IMR-90 (cell line): ENCODE measurements around the gene ZFAND4. TPM values are rescaled to one million over a fixed set of nuclear protein-coding genes. Genes with fewer than 3 reads are reported as not detected.

Experiments used
- ATAC-seq: fragments of 200-7000 bp; cut with Tn5 transposase; 2 replicates; pipeline ENCODE4 v1.9.1; 2020; ENCODE audit warnings: low read depth, mild to moderate bottlenecking, moderate library complexity
- BruUV-seq: library from RNA; stranded (reverse); fragments of 400-500 nt; replicated peaks from 2 replicates; lab custom pipeline; 2021; lab: Mats Ljungman, UMichigan
- CTCF ChIA-PET: fragments of 300-600 bp; formaldehyde crosslinking; extraction: SDS; loops from one replicate; lab custom pipeline; 2021; ENCODE audit warnings: antibody characterized with exemption; lab: Yijun Ruan, JAX
- POLR2A ChIA-PET: fragments of 300-600 bp; sonication (Branson Sonifier 250); formaldehyde crosslinking; loops from one replicate; lab custom pipeline; 2022; ENCODE audit warnings: antibody characterized with exemption; ENCODE audit not compliant: unreplicated experiment; lab: Charles Lee
- DNase-seq: peaks from one replicate; pipeline ENCODE4 v3.0.0; 2013
- H2AFZ ChIP-seq: replicated peaks from 2 replicates; pipeline ENCODE3; 2013; ENCODE audit warnings: low read length, mild to moderate bottlenecking; ENCODE audit not compliant: poor library complexity
- H2AK5ac ChIP-seq: 2 replicates; pipeline ENCODE4 v1.6.1; 2013; ENCODE audit warnings: low read depth, low read length, inconsistent platforms
- H2AK9ac ChIP-seq: replicated peaks from 2 replicates; pipeline ENCODE3; 2013; ENCODE audit warnings: mild to moderate bottlenecking, low read depth, low read length, moderate library complexity; ENCODE audit not compliant: poor library complexity
- H2BK120ac ChIP-seq: 2 replicates; pipeline ENCODE4 v1.6.1; 2013; ENCODE audit warnings: low read depth, low read length, inconsistent platforms
- H2BK15ac ChIP-seq: 3 replicates; pipeline ENCODE4 v1.6.1; 2013; ENCODE audit warnings: low read depth, low read length, inconsistent platforms
- H2BK20ac ChIP-seq: 2 replicates; pipeline ENCODE4 v1.6.1; 2013; ENCODE audit warnings: low read depth, mild to moderate bottlenecking, inconsistent platforms, low read length, moderate library complexity
- H2BK5ac ChIP-seq: 2 replicates; pipeline ENCODE4 v1.6.1; 2013; ENCODE audit warnings: mild to moderate bottlenecking, low read depth, low read length, inconsistent platforms; ENCODE audit not compliant: poor library complexity, severe bottlenecking
- H3K14ac ChIP-seq: replicated peaks from 2 replicates; pipeline ENCODE4 v1.6.1; 2013; ENCODE audit warnings: low read depth, low read length, inconsistent platforms
- H3K18ac ChIP-seq: 2 replicates; pipeline ENCODE4 v1.6.1; 2013; ENCODE audit warnings: low read depth, low read length, control low read depth
- H3K23ac ChIP-seq: 2 replicates; pipeline ENCODE4 v1.6.1; 2013; ENCODE audit warnings: low read depth, low read length, inconsistent platforms
- H3K27ac ChIP-seq: 2 replicates; pipeline ENCODE4 v1.5.1; 2013; ENCODE audit warnings: mild to moderate bottlenecking, control low read depth, low read length; ENCODE audit not compliant: insufficient read depth
- H3K27me3 ChIP-seq: 2 replicates; pipeline ENCODE4 v1.6.1; 2013; ENCODE audit warnings: low read length; ENCODE audit not compliant: control insufficient read depth, insufficient read depth
- H3K36me3 ChIP-seq: 2 replicates; pipeline ENCODE4 v1.6.1; 2013; ENCODE audit warnings: low read length, mixed read lengths; ENCODE audit not compliant: control insufficient read depth, insufficient read depth
- H3K4ac ChIP-seq: 2 replicates; pipeline ENCODE4 v1.6.1; 2013; ENCODE audit warnings: low read depth, low read length, inconsistent platforms
- H3K4me1 ChIP-seq: 2 replicates; pipeline ENCODE4 v1.6.1; 2013; ENCODE audit warnings: low read length, mixed read lengths; ENCODE audit not compliant: control insufficient read depth, insufficient read depth
- H3K4me2 ChIP-seq: 2 replicates; pipeline ENCODE4 v1.6.1; 2013; ENCODE audit warnings: low read depth, mild to moderate bottlenecking, control low read depth, low read length, moderate library complexity
- H3K4me3 ChIP-seq: 2 replicates; pipeline ENCODE4 v1.5.1; 2013; ENCODE audit warnings: low read depth, mild to moderate bottlenecking, control low read depth, low read length, moderate library complexity; ENCODE audit not compliant: insufficient read depth
- H3K56ac ChIP-seq: 2 replicates; pipeline ENCODE4 v1.6.1; 2013; ENCODE audit warnings: low read length, inconsistent platforms; ENCODE audit not compliant: insufficient read depth; ENCODE audit errors: extremely low read depth
- H3K79me1 ChIP-seq, 2 experiments: 2 replicates each; pipeline ENCODE4 v1.6.1; 2013; ENCODE audit warnings: low read length in 2 of 2, inconsistent platforms in 1 of 2, low read depth in 1 of 2
- H3K9ac ChIP-seq: 2 replicates; pipeline ENCODE4 v1.6.1; 2013; ENCODE audit warnings: low read depth, low read length, control low read depth
- H3K9me1 ChIP-seq: 2 replicates; pipeline ENCODE4 v1.6.1; 2013; ENCODE audit warnings: low read length, inconsistent platforms; ENCODE audit not compliant: insufficient read depth
- H3K9me3 ChIP-seq: 2 replicates; pipeline ENCODE4 v1.6.1; 2013; ENCODE audit warnings: low read length; ENCODE audit not compliant: control insufficient read depth, insufficient read depth
- H4K20me1 ChIP-seq: 2 replicates; pipeline ENCODE4 v1.6.1; 2013; ENCODE audit warnings: low read length, inconsistent platforms; ENCODE audit not compliant: insufficient read depth
- H4K5ac ChIP-seq: 2 replicates; pipeline ENCODE4 v1.6.1; 2013; ENCODE audit warnings: mild to moderate bottlenecking, low read depth, low read length, control low read depth
- H4K8ac ChIP-seq, 2 experiments: 2 replicates each; pipeline ENCODE4 v1.6.1; 2013; ENCODE audit warnings: low read depth in 2 of 2, low read length in 2 of 2, control low read depth in 1 of 2, inconsistent platforms in 1 of 2
- H4K91ac ChIP-seq: 2 replicates; pipeline ENCODE4 v1.6.1; 2013; ENCODE audit warnings: low read depth, low read length, inconsistent platforms; ENCODE audit not compliant: insufficient read depth
- BHLHE40 ChIP-seq: fragments of 150-350 bp; IDR thresholded peaks from 2 replicates; pipeline ENCODE4 v1.6.1; 2016; ENCODE audit warnings: mild to moderate bottlenecking, low read depth, low read length
- CEBPB ChIP-seq: IDR thresholded peaks from 2 replicates; pipeline ENCODE4 v1.6.1; 2012; ENCODE audit warnings: low read depth, low read length, improper control_type of control experiment
- MAFK ChIP-seq: IDR thresholded peaks from 2 replicates; pipeline ENCODE4 v1.6.1; 2012; ENCODE audit warnings: low read depth, low read length, improper control_type of control experiment
- POLR2A ChIP-seq: IDR thresholded peaks from 2 replicates; pipeline ENCODE4 v1.6.1; 2012; ENCODE audit warnings: mild to moderate bottlenecking, low read depth, low read length
- RAD21 ChIP-seq: IDR thresholded peaks from 2 replicates; pipeline ENCODE4 v1.6.1; 2012; ENCODE audit warnings: low read length, improper control_type of control experiment
- RCOR1 ChIP-seq: IDR thresholded peaks from 2 replicates; pipeline ENCODE4 v1.6.1; 2012; ENCODE audit warnings: mild to moderate bottlenecking, low read length, improper control_type of control experiment; ENCODE audit not compliant: insufficient replicate concordance
- SMC3 ChIP-seq: fragments of 150-350 bp; IDR thresholded peaks from 2 replicates; pipeline ENCODE4 v1.6.1; 2016; ENCODE audit warnings: low read depth, mild to moderate bottlenecking, antibody characterized with exemption, low read length, moderate library complexity
- USF2 ChIP-seq: fragments of 150-350 bp; IDR thresholded peaks from 2 replicates; pipeline ENCODE4 v1.6.1; 2017; ENCODE audit warnings: mild to moderate bottlenecking, antibody characterized with exemption, low read length, low read depth
- WGBS, 2 experiments: methylation state at CpG; one replicate each; pipeline versions ENCODE4 v1.1.5 to v1.1.7; 2013; ENCODE audit warnings: missing lambda C conversion rate in 2 of 2; ENCODE audit not compliant: insufficient read length in 1 of 2; ENCODE audit errors: extremely low coverage in 2 of 2; 5-methylcytosine and 5-hydroxymethylcytosine counted together
- dilution Hi-C: fragments of 300-500 bp; cut with HindIII; formaldehyde crosslinking; loops from one replicate; pipeline ENCODE4 v1.14.3; 2018; ENCODE audit warnings: low sequenced_read_pairs; ENCODE audit not compliant: unreplicated experiment
- in situ Hi-C: fragments of 300-500 bp; cut with MboI; formaldehyde crosslinking; loops from 3 replicates; pipeline ENCODE4 v1.14.3; 2019; ENCODE audit warnings: low sequenced_read_pairs, inconsistent platforms, mixed read lengths
- intact Hi-C: fragments of 100-400 bp; cut with micrococcal nuclease; formaldehyde crosslinking; loops from 2 replicates; pipeline ENCODE4 v1.10.0; 2022
- polyA plus RNA-seq, 3 experiments: library from polyadenylated mRNA; depleted of rRNA; stranded (reverse); fragments of >200 nt; gene quantifications; 2 replicates each; pipeline ENCODE4 v1.2.3, GENCODE V29; 2012; ENCODE audit warnings: low replicate concordance in 1 of 3
- total RNA-seq: library from RNA; depleted of rRNA; stranded (reverse); fragments of >200 nt; gene quantifications from 2 replicates; pipeline ENCODE4 v1.2.3, GENCODE V29; 2012

ZFAND4 gene
- total and polyA plus RNA-seq, 2 of the 4 experiments (the other 2 are of a cell fraction) = 2.0 to 3.4 TPM

GRCh38 chr10:45607276-45607675 is 65.3 kb downstream of the ZFAND4 start:
- Histone ChIP-seq H3K4me1 (no peaks in the 10 kb centered on the region), H3K4me2 (no peak overlapping the region), H4K91ac (no peak overlapping the region), H3K79me1 (no peaks in the 10 kb centered on the region), H2AFZ (no peak overlapping the region), H3K23ac (no peak overlapping the region), H2BK5ac (no peak overlapping the region), H4K5ac (no peak overlapping the region), H2BK20ac (no peak overlapping the region), H2AK5ac (no peak overlapping the region), H3K9me1 (no peaks in the 10 kb centered on the region), H2BK120ac (no peak overlapping the region), H3K9me3 (no peaks in the 10 kb centered on the region), H4K8ac (no peak overlapping the region), H3K4ac (no peak overlapping the region), H2BK15ac (no peak overlapping the region), H3K56ac (no peak overlapping the region), H3K14ac (no peak overlapping the region), H3K9ac (no peak overlapping the region), H4K20me1 (no peaks in the 10 kb centered on the region), H3K36me3 (no peaks in the 10 kb centered on the region), H3K18ac (no peak overlapping the region), H2AK9ac (no peak overlapping the region), H3K27ac (no peak overlapping the region), H3K27me3 (no peaks in the 10 kb centered on the region), H3K4me3 (no peak overlapping the region)
- ATAC-seq = no peak
- TF ChIP-seq BHLHE40 (no peak), SMC3 (no peak), CEBPB (no peak), USF2 (no peak), POLR2A (no peak), RCOR1 (no peak), MAFK (no peak), RAD21 (no peak)
- dilution Hi-C loops = no loop called here
- ChIA-PET POLR2A (no interaction called here), CTCF (no interaction called here)
- intact Hi-C loops = no loop called here
- in situ Hi-C loops = no loop called here
- no TSS peak for BruUV-seq
- WGBS, 2 experiments = no CpG with 5 or more reads among the region's 1 CpG
- DNase-seq = no peak
